ENCODE data around the gene OVCH2.
A peak's percentile ranks its signal among the peaks of the same experiment; 100 is the strongest.
"Not testable (repeated sequence)": the region's sequence is repeated elsewhere in the genome, so short reads cannot be mapped to it uniquely, and the experiment has no call there.

Gene OVCH2

DNA sequence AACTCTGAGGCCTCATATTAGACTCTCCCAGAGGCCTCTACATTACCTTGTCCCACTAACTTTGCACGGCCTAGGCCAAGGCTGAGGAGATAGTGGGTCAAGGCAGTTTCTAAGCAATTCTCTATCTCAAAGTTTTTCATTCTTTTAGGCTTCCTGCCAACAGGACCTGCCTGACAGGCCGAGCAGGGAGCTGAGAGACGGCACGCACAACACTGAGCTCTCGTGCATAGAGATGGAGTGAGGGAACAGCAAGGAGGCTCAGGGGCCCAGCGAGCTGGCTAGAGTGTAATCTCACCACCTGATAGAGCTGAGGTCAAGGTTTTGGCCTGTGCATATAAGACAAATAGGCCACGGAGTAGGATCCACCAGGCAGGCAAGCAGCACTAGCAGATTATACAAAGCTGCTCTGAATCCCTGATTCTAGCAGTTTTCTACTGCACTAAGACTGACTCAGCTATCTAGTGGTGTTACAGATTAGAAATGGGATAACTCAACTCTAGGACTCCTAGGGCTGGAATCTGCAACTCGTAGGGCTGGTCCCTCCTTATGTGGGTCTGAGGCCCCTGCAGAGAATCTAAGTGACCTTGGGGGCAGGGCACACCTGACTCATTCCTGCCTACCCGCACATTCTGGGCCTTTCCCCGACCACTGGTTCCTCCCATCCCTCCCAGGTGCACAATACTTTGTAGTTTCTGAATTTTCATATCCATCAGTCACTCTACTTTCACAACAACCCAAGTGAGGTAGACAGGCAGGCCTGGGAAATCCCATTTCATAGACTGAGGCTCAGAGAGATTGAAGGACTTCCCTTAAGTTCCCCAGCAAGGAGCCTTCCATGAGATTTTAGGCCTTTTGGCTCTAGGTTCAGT lies 34.7 kb downstream of the OVCH2 start:
- DNase-seq = no peak

DNA sequence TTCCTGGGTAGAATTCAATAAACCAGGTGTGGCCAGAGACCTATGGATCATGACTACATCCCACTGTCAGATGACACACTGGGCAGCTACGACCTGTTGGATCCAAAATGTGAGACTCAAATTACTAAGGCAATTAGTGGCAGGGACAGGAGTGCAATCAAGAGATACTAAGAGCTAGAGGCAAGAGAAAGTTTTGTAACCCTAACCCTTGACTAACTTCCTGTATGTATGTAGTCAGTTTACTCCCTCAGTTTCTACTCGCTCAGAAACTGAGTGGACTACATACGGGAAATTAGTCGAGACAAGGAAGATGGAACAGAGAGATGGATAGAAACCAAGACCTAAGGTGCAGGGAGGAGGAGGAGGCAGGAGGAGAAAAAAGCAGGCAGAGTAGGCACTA lies 35.6 kb downstream of the OVCH2 start:
- DNase-seq = no peak

DNA sequence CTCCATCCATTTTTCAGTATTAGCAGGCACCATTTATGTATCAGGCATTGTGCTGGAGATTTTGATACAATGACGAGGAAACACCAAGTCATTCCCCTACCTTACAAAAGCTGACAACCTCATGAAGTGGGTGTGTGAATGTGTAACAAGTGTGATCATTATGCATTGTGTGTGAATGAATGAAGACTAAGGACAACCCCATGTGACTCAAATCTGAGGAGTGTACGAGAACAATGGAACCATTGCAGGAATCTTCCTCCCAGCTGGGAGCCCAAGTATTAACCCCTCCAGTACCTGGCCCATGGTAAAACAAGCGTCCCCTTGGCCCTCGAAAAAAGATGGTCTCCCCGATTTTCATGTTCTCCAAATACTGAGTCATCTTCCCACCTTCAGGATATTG lies 37.4 kb downstream of the OVCH2 start:
- DNase-seq = no peak

DNA sequence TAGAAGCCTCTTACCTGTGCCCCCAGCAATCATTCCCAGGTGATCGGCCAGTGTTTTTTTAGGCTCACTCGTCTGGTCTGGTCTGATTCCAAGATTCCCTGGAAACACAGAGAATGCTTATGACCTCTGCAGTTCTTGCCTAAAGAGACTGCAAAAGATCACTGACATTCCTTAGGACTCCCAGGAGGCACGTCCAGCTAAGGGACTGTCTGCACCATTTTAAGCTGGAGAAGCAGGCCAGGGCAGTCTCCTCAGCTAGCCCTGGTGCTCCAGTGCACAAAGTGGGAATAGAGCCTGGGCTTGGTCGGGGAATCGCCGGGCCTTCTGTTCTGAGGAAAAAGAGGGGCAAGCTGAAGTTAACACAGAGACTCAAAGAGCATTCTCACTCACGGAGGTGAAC lies 37.8 kb downstream of the OVCH2 start:
- DNase-seq = no peak

DNA sequence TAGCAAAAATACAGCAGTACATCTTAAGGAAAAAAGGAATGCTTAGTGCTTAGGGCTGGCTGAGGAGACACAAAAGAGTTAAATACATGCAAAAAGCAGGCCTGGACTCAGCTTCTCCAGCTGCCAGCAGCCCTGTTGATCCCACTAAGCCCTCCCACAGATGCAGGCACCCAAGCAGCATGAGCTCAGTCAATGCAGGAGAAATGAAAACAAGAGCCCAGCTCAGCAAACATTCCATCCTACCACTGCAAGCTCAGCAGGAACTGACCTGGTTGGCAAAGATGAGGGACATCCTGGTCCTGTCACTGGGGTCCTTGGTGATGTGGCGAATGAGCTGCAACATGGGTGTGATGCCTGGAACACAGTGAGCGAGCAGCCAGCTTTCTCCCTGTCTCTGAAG lies 38.8 kb downstream of the OVCH2 start:
- DNase-seq = peak; percentile 44

DNA sequence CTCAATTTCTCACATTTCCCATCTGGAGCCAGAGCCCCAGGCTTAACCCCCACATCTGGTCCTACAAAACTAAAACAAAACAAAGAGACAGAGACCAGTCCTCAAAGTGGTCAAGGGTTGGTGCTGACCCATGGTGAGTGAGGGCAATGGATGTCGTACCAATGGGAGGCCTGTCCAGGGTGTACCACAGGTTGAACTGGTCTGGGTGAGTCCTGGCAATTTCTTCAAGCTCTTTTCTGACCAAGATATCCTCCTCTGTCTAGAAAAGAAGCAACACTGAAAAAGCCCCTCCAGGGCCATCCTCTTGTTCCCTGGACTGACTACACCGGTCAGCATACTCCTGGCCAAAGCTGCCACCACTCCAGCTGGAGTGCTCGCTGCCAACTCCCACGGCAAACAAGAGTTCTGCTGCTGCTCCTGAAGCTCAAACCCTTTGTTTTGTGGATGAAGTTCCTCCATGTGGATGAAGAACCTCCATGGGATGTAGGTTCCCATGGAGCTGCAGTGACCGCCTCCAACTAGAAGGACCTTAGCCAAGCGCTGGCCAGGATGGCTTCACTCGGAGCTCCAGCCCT lies 39.9 kb downstream of the OVCH2 start:
- no peak for DNase-seq

DNA sequence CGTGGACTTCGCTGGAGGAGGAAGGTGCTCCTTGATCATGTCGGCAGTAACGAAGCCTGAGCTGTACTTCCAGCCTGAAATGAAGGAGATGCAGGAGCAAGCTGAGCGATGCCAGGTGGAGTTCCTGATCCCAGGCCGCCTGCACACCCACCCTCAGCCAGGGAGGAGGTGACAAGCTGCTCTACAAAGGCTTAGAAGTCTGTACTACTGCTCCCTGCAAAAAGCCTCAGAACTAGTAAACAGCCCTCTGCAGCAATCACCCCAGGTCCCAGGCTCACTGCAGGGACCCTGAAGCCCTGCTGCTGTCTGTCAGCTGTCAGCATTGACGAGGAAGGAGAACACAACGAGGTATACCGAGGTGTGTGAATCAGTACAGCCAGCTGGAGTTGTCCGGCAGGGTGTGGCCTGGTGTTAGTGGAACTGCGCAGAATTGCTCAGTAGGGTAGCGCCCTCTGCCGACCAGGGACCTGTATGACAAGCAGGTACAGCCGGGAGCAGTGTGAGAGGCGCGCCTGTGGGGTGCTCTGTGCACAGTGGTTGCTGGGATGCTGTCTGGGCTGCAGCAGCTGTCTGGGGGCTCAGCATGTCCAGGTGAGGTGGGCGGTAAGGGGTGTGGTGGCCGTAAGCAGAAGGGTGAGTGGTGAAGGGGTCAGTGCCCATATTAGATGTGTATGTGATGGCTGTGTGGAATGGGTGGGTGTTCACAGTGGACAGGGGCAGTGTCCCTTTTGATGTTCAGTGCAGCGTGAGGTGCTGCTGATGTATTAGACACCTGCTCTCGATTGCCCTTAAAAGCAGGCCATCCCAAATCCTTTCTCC lies 40.6 kb downstream of the OVCH2 start:
- DNase-seq = peak; percentile 64

DNA sequence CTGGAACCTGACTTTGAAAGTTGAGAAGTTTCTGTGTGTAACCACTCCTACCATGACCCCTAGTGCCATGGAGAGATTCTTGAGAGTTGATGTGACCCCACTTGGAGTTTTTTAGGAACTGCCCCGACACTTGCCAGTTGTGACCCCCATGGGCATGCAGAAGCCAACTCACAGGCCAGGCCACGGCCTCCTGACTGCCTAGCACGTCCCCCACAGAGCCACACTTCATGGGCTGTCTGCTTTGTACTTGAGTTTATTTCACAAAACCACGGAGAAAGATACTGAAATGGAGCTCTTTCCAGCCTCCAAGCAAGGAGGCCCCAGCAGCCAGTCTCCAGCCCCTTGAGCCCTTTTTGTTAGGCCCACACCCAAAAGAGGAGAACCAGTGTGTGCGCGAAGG lies 41.4 kb downstream of the OVCH2 start:
- no peak for DNase-seq

DNA sequence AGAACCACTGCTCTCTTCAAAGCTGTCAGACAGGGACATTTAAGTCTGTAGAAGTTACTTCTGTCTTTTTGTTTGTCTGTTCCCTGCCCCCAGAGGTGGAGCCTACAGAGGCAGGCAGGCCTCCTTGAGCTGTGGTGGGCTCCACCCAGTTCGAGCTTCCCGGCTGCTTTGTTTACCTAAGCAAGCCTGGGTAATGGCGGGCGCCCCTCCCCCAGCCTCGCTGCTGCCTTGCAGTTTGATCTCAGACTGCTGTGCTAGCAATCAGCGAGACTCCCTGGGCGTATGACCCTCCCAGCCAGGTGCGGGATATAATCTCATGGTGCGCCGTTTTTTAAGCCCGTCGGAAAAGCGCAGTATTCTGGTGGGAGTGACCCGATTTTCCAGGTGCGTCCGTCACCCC lies 42.7 kb downstream of the OVCH2 start:
- not testable (repeated sequence) for DNase-seq

DNA sequence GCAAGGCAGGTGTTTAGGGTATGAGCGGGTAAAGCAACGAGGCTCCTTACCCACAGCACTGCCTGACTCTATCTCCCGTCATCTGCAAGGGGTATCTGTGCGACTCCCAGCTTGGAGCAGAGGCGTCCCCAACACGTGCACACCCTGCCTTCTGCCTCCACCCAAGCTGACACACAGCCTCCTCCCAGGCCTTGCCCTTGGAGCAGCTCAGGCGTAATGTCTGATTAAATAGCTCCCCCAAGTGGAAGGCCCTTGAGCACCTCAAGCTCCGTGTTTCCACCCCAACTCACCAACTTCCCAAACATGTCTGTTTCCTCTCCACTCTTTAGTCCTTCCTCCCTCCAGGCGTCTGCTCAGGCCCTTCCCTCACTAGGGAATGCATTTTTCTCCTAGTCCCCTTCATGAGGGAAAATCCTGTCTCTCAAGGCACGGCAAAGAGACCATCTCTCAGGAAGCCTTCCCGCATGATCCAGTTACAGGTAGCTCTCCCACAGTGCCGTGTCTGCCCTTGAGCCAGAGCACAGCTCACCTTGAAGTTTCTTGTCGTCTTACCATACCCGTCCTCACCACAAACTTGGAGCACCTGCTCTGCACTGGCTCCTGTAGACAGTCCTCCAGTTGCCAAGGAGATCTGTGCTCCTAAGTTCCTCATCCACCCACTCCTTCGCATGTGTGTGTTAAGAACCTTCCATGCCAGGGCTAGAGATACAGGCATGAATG lies 48.8 kb downstream of the OVCH2 start:
- DNase-seq = peak; percentile 73

DNA sequence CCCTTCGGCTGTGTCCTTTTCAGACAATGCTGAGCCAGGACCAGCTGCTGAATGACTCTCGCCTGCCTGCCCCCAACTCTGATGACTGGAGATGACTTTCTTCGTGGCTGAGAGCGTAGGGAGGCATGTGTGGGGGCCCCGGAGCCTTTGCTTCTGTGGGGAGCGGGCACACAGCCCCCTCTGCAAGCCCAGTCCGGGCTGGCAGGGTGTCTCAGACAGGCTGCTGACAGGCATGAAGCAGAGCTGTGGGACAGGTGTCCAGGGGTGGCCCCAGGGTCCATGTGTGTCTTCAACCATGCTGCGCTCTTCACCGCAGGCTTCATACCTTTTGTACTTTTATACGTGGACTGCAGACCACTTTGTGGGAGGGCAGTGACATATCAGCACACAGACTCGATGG lies 49.6 kb downstream of the OVCH2 start:
- DNase-seq = no peak

DNA sequence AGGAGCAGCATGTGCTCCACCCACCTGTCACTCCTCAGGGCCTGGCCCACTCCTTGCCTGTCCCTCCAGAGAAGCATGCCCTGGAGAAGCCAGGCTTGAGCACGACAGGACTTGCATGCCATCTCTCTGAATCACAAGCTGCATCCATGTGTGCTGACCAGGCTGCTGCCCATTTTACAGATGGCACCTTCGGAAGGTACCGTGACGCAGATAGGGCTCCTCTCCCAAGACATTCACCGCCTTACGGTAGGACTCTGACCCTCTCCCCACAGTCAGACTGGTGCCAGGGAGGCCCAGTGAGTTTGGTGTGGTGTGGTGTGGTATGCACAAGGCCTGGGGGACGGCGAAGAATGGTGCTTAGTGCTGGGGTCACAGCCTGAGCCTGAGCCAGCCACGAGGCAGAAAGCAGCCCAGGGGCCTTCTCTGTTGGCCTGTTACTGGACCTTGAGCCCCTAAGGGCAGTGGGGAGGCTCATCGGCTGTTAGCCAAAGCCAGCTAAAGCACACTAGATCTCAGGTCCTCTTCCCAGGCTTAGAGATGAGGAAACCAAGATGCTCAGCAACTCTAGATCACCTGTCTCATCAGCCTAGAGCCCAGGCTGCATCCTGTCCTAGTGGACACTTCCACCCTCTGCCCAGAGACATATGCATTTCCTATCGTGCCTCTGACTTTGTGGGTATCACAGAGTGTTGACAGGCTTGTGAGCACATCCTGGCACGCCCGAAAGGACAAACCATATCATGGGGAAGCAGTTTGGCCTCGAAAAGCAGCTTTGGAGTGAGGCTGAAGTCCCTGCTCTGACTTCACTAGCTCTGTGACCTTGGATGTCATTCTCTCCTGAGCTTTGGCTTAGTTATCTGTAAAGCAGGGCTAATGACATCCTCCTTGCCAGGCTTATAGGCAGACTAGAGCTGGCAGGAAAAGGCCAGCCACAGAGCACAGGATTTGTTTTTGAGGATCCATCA lies 50.7 kb downstream of the OVCH2 start:
- DNase-seq = no peak

DNA sequence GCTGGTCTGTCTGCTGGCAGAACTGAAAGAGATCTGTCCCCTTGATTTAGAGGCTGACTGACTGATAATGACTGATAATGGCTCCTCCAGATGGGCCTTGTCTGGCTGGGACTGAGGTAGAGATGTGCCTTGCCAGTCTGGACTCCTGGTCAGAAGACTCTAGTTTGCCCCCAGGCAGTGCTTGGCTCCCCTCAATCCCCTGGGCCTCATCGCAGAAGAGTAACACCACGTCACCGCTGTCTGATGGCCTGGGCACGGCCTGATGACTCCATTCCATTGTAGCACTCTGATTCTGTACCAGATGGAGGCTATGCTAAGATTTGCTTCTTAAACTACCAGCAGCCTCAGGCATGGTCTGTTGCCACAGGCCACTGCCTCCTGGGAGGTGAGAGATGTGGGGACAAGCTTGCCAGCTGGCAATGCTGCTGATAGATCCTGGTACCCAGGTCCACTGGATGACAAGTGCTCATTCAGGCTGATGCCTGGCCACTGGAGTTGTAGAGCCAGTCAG lies 52.0 kb downstream of the OVCH2 start:
- no peak for DNase-seq

DNA sequence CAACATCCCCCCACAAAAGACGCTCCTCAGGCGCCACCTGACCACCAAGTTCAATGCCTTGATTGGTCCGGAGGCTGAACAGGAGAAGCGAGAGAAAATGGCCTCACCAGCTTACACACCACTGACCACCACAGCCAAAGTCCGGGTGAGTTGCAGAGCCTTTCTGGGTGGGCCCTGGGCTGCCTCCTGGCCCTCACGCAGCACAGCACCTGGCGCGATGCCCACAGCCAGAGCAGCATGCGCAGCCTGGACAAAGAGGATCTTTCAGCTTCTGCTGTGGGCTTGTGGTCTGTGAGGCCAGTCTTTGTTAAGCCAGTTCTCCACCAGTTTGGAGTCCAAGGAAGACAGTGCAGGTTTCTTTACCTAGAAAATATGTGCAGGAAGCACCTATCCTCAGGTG lies 54.6 kb downstream of the OVCH2 start:
- no peak for DNase-seq

DNA sequence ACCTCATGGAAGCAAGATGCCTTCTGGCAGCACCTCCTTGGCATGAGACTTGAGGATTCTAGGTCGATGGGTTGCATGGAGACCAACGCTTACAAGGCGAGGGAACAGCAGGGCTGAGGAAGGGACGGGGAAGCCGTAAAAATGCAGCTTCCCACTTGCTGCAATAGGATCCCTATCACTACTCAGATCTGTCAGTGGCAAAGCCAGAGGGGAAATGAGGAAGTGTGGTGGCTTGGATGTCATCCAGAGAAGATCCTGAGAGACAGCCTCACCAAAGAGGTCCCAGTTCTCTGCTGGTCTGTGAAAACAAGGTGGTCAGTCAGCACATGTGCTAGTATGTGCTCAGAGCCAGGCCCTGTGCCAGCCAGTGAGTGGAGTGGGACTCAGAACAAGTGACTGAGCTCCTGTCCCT lies 55.1 kb downstream of the OVCH2 start:
- DNase-seq = peak; percentile 27

DNA sequence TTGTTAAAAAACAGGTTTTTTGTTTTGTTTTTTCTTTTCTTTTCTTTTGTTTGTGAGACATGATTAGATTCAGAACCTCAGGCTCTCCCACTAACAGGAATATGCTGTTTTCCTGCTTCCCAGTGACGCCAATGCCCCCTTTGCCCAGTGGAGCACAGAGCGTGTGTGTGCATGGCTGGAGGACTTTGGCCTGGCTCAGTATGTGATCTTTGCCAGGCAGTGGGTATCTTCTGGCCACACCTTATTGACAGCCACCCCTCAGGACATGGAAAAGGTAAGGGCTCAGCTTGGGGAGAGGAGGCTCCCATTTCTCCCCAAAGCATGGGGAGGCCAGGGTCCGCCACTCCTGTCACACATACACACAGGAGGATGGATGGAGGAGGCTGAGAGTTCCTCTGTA lies 58.0 kb downstream of the OVCH2 start:
- DNase-seq = no peak

DNA sequence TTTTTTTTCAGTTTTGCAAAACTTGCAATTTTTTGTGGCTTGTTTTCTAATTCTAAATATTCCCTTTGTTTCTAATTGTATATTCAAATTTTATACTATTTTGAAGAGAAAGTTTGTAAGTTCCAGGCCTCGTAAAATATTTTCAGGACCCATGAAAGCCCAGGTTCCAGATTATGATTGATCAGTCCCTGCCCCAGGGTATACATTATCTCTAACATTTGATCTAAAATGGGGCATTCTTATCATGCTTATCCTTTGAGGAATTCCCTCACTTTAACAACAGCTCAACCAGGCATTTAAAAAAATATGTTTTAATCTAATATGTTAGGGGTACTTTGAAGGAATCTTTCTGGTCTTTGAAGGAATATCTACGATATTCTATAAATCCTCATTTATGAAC lies 59.4 kb downstream of the OVCH2 start:
- DNase-seq = no peak

DNA sequence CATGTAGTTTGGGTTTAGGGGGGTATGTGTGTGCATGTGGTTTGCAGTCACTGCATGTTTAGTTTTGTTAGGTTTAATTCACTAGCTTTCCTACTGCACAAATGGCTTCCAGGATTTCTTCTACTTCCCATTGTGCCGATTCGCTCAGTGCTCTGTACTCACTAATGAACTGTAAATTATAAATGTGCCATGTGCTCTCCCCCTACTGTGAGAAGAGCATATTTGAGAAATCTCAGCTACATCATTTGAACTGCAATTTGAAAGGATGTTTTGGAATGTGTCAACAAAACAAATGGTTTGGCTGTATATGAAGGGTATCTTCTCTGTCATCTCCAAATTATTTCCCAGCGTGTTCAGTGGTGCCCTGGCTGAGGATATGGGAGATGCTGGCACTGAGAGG lies 61.1 kb downstream of the OVCH2 start:
- DNase-seq = peak; percentile 11

DNA sequence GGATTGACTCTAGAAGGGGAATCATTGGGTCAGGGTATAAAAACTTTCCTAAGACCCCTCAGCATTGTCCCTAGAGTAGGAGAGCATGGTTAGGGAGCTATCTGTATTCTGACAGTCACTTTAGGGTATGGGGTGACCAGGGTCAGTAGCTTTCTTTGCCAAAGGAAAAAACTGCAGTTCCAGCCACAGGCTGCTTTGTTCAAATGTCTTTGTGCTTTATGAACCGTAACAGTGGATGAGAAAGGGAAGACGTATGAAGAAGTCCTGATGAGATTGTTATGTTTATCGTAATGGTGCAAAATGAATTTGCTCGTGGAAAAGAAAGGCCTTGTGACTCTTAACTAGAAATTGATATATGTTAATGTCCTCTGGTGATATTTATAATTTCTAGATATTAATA lies 63.0 kb downstream of the OVCH2 start:
- no peak for DNase-seq

DNA sequence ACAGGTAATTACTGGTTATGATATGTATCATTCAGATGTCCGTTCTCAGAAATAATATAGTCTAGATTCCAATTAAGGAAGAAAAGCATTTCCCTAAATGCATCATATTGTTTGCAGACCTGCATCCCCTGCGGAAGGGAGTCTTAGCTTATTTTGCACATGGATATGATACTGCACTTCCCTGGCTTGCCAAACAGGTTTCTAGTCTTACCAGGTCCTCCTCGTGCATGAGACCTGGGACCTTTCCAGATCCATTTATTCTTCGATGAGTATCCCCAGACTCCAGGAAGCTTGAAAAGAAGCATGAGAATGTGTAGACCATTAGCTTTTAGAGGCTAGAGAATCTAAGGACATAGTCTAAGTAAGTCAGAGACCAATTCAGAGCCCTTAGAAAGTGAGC lies 63.5 kb downstream of the OVCH2 start:
- no peak for DNase-seq

DNA sequence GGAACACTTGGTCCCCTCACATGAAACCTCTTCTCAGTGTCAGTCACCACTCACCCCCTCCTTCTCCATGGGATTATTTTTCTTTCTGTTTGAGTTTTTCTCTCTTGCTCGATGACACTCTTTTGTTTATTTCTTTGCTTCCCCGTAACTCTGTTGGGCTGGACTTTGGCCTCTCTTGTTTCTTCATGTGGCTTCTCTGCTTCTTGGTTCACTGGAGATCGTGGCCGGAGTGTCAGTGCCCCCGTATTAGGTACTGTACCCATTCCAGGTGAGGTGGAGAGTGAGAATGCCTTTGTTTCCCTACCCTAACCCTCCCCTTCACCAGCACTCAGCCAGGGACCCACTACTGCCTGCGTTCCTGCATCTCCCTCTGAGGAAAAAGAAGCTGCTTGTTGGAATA lies 65.5 kb downstream of the OVCH2 start:
- DNase-seq = no peak

DNA sequence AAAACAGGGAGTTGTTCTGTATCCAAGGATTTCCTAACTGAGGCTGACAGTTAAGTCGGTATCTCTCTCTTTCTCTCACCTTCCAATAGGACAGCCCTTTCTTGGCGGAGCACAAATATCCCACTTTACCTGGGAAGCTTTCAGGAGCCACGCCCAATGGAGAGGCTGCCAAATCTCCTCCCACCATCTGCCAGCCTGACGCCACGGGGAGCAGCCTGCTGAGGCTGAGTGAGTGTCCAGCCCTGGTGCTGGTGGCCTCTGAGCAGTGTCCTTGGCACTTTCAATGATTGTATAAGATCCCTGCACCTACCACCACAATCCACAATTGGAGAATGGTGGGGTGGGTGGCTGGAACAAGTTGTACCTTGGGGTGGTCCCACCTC lies 66.6 kb downstream of the OVCH2 start:
- DNase-seq = no peak
